Neural progenitor cell (in vitro differentiated cells): ENCODE data around the gene ARL9. TPM values are rescaled to one million over a fixed set of nuclear protein-coding genes. Genes with fewer than 3 reads are reported as not detected.

Experiments
- DNase-seq: peaks from one replicate; pipeline ENCODE4 v3.0.0-alpha.2; 2016; ENCODE audit warnings: low spot score
- H2AFZ ChIP-seq: fragments of 200-600 bp; sonication (generic); replicated peaks from 2 replicates; pipeline ENCODE4 v1.6.1; 2016; ENCODE audit warnings: antibody characterized with exemption
- H3F3A ChIP-seq: fragments of 200-600 bp; sonication (generic); 2 replicates; pipeline ENCODE4 v1.6.1; 2016; ENCODE audit warnings: antibody characterized with exemption, low read depth
- H3K27ac ChIP-seq: fragments of 200-600 bp; sonication (generic); 2 replicates; pipeline ENCODE4 v1.5.1; 2016; ENCODE audit warnings: mild to moderate bottlenecking
- H3K27me3 ChIP-seq: fragments of 200-600 bp; sonication (generic); 2 replicates; pipeline ENCODE4 v1.6.1; 2016; ENCODE audit warnings: mild to moderate bottlenecking, moderate library complexity
- H3K36me3 ChIP-seq: fragments of 200-600 bp; sonication (generic); 2 replicates; pipeline ENCODE4 v1.5.1; 2016
- H3K4me1 ChIP-seq: fragments of 200-600 bp; sonication (generic); 2 replicates; pipeline ENCODE4 v1.6.1; 2016; ENCODE audit warnings: mixed run types
- H3K4me2 ChIP-seq: fragments of 200-600 bp; sonication (generic); 2 replicates; pipeline ENCODE4 v1.6.1; 2016
- H3K4me3 ChIP-seq: fragments of 200-600 bp; sonication (generic); 2 replicates; pipeline ENCODE4 v1.5.1; 2016
- H3K79me2 ChIP-seq: fragments of 200-600 bp; sonication (generic); 2 replicates; pipeline ENCODE4 v1.6.1; 2016; ENCODE audit warnings: low read depth
- H3K9ac ChIP-seq: fragments of 200-600 bp; sonication (generic); 2 replicates; pipeline ENCODE4 v1.6.1; 2016
- H3K9me3 ChIP-seq: fragments of 200-600 bp; sonication (generic); 2 replicates; pipeline ENCODE4 v1.5.1; 2016; ENCODE audit warnings: low read depth
- H4K20me1 ChIP-seq: fragments of 200-600 bp; sonication (generic); 2 replicates; pipeline ENCODE4 v1.6.1; 2016; ENCODE audit warnings: low read depth
- H3K27ac Mint-ChIP-seq: 3 replicates; pipeline ENCODE4 v1.8.0; 2021; ENCODE audit warnings: mixed read lengths
- H3K27me3 Mint-ChIP-seq: 2 replicates; pipeline ENCODE4 v1.8.0; 2022; ENCODE audit warnings: low read depth, mild to moderate bottlenecking, inconsistent platforms, moderate library complexity, mixed read lengths; ENCODE audit not compliant: insufficient read depth
- H3K36me3 Mint-ChIP-seq: 3 replicates; pipeline ENCODE4 v1.8.0; 2021; ENCODE audit warnings: mixed read lengths
- H3K4me1 Mint-ChIP-seq: 3 replicates; pipeline ENCODE4 v1.8.0; 2021; ENCODE audit warnings: mixed read lengths
- H3K4me3 Mint-ChIP-seq: 3 replicates; pipeline ENCODE4 v1.8.0; 2021; ENCODE audit warnings: mild to moderate bottlenecking, moderate library complexity, mixed read lengths
- H3K9me3 Mint-ChIP-seq: 3 replicates; pipeline ENCODE4 v1.8.0; 2020; ENCODE audit warnings: mixed read lengths
- CTCF ChIP-seq: fragments of 200-600 bp; sonication (generic); IDR thresholded peaks from 2 replicates; pipeline ENCODE4 v1.5.1; 2017; ENCODE audit warnings: antibody characterized with exemption, mild to moderate bottlenecking
- EZH2 ChIP-seq: fragments of 200-600 bp; sonication (generic); IDR thresholded peaks from 2 replicates; pipeline ENCODE4 v1.6.1; 2017; ENCODE audit warnings: antibody characterized with exemption, mild to moderate bottlenecking, moderate library complexity
- EZH2phosphoT487 ChIP-seq: fragments of 200-600 bp; sonication (generic); IDR thresholded peaks from 2 replicates; pipeline ENCODE4 v1.6.1; 2017; ENCODE audit warnings: antibody characterized with exemption
- total RNA-seq: library from RNA; depleted of rRNA; stranded (reverse); fragments of >200 nt; gene quantifications from 2 replicates; pipeline ENCODE4 v1.2.3, GENCODE V29; 2015; ENCODE audit warnings: low replicate concordance

ARL9 gene
- total RNA-seq, 1 donor from 2014 or later: 0.45 TPM

DNA sequence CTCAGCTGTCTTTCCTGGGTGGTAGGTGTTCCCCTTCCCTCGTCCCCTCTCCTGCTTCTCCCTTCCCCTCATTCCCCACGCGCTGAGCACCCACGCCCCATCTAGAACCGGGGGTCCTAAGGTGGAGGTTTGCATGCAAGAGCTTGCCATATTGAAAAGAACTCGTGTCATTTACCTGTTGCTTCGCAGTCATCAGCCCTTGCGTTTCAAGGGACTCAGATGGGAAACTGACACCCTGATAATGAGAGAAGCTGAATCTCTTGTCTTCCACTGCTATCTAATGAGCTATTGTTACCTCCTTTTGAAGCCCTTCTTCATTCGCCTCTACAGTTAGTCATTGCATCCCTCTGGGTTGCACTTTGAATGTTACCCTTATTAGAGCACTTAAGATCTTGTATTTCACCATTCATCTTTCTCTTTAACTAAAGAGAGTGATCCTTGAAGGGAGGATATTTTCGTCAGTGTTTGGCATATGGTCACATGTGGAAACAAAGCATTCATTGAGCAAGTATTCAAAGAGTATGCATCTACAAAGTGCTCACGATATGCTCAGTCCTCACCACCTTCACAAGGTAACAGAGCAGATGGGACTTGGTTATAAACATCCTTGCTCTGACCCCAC, 25.7 kb downstream of the ARL9 start:
- Histone ChIP-seq H3K4me2 (peak overlapping the region; percentile 91), H3F3A (no peaks in the 10 kb centered on the region), H3K9me3 (no peaks in the 10 kb centered on the region), H3K4me1 (no peaks in the 10 kb centered on the region), H3K9ac (no peak overlapping the region), H4K20me1 (no peaks in the 10 kb centered on the region), H3K27ac (no peak overlapping the region), H3K79me2 (no peaks in the 10 kb centered on the region), H2AFZ (peak overlapping the region; percentile 99), H3K4me3 (peak overlapping the region; percentile 72), H3K36me3 (no peaks in the 10 kb centered on the region), H3K27me3 (peaks cover 75% of the 10 kb centered on the region)
- Mint-ChIP-seq H3K36me3 (no peaks in the 10 kb centered on the region), H3K4me1 (peaks cover 5% of the 10 kb centered on the region), H3K4me3 (no peak overlapping the region), H3K27me3 (no peaks in the 10 kb centered on the region), H3K27ac (no peak overlapping the region), H3K9me3 (no peaks in the 10 kb centered on the region)
- peak; percentile 26 for TF ChIP-seq EZH2
- TF ChIP-seq CTCF: no peak
- no peak for DNase-seq

DNA sequence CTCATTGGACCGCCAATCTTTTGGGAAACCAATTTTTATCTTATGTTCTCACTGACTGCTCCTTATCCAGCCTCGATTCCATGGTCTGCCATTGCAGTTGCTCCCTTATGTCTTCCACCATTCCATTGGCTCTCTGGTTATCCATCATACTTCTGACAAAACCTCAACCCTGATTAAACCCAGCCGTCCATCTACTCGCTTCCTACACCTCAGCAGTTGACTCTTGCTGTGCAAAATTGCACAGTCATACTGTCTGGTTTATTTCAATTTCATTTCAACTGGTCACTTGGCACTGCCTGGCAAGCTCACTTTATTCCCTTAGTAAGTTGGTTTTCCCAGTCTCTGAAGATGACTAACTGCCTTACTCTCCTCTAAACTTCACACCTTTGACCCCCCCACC, 26.2 kb downstream of the ARL9 start:
- Histone ChIP-seq H3K9me3 (no peaks in the 10 kb centered on the region), H3F3A (no peaks in the 10 kb centered on the region), H3K36me3 (no peaks in the 10 kb centered on the region), H3K4me3 (no peak overlapping the region), H4K20me1 (no peaks in the 10 kb centered on the region), H3K4me1 (no peaks in the 10 kb centered on the region), H3K79me2 (no peaks in the 10 kb centered on the region), H3K27ac (no peak overlapping the region), H2AFZ (no peak overlapping the region), H3K9ac (no peak overlapping the region), H3K27me3 (peaks cover 74% of the 10 kb centered on the region), H3K4me2 (no peak overlapping the region)
- H3K27me3 Mint-ChIP-seq: no peaks in the 10 kb centered on the region
- H3K36me3 Mint-ChIP-seq: no peaks in the 10 kb centered on the region
- DNase-seq: no peak
- H3K4me1 Mint-ChIP-seq: peaks cover 5% of the 10 kb centered on the region
- H3K9me3 Mint-ChIP-seq: no peaks in the 10 kb centered on the region
- no peak overlapping the region for H3K27ac Mint-ChIP-seq
- H3K4me3 Mint-ChIP-seq: no peak overlapping the region
- TF ChIP-seq EZH2phosphoT487 (no peak), CTCF (no peak), EZH2 (no peak)

GRCh38 chr4:56532239-56532638, 26.6 kb downstream of the ARL9 start:
- H3K27me3 Mint-ChIP-seq: no peaks in the 10 kb centered on the region
- Histone ChIP-seq H3K4me1 (no peaks in the 10 kb centered on the region), H3K9ac (no peak overlapping the region), H3K27ac (no peak overlapping the region), H3F3A (no peaks in the 10 kb centered on the region), H3K79me2 (no peaks in the 10 kb centered on the region), H4K20me1 (no peaks in the 10 kb centered on the region), H3K36me3 (no peaks in the 10 kb centered on the region), H3K4me2 (no peak overlapping the region), H3K4me3 (no peak overlapping the region), H3K9me3 (no peaks in the 10 kb centered on the region), H2AFZ (no peak overlapping the region), H3K27me3 (peaks cover 71% of the 10 kb centered on the region)
- no peaks in the 10 kb centered on the region for H3K36me3 Mint-ChIP-seq
- peaks cover 5% of the 10 kb centered on the region for H3K4me1 Mint-ChIP-seq
- no peaks in the 10 kb centered on the region for H3K9me3 Mint-ChIP-seq
- no peak overlapping the region for H3K27ac Mint-ChIP-seq
- H3K4me3 Mint-ChIP-seq: no peak overlapping the region
- no peak for DNase-seq
- no peak for TF ChIP-seq EZH2
- TF ChIP-seq CTCF: no peak
- no peak for TF ChIP-seq EZH2phosphoT487
